IMR-90 (cell line): ENCODE data around the gene GOT2. TPM values are rescaled to one million over a fixed set of nuclear protein-coding genes. Genes with fewer than 3 reads are reported as not detected.

Experiments used
- ATAC-seq: fragments of 200-7000 bp; cut with Tn5 transposase; 2 replicates; pipeline ENCODE4 v1.9.1; 2020; ENCODE audit warnings: low read depth, mild to moderate bottlenecking, moderate library complexity
- BruUV-seq: library from RNA; stranded (reverse); fragments of 400-500 nt; replicated peaks from 2 replicates; lab custom pipeline; 2021; lab: Mats Ljungman, UMichigan
- CTCF ChIA-PET: fragments of 300-600 bp; formaldehyde crosslinking; extraction: SDS; loops from one replicate; lab custom pipeline; 2021; ENCODE audit warnings: antibody characterized with exemption; lab: Yijun Ruan, JAX
- POLR2A ChIA-PET: fragments of 300-600 bp; sonication (Branson Sonifier 250); formaldehyde crosslinking; loops from one replicate; lab custom pipeline; 2022; ENCODE audit warnings: antibody characterized with exemption; ENCODE audit not compliant: unreplicated experiment; lab: Charles Lee
- DNase-seq: peaks from one replicate; pipeline ENCODE4 v3.0.0; 2013
- H2AFZ ChIP-seq: replicated peaks from 2 replicates; pipeline ENCODE3; 2013; ENCODE audit warnings: low read length, mild to moderate bottlenecking; ENCODE audit not compliant: poor library complexity
- H2AK5ac ChIP-seq: 2 replicates; pipeline ENCODE4 v1.6.1; 2013; ENCODE audit warnings: low read depth, low read length, inconsistent platforms
- H2AK9ac ChIP-seq: replicated peaks from 2 replicates; pipeline ENCODE3; 2013; ENCODE audit warnings: mild to moderate bottlenecking, low read depth, low read length, moderate library complexity; ENCODE audit not compliant: poor library complexity
- H2BK120ac ChIP-seq: 2 replicates; pipeline ENCODE4 v1.6.1; 2013; ENCODE audit warnings: low read depth, low read length, inconsistent platforms
- H2BK15ac ChIP-seq: 3 replicates; pipeline ENCODE4 v1.6.1; 2013; ENCODE audit warnings: low read depth, low read length, inconsistent platforms
- H2BK20ac ChIP-seq: 2 replicates; pipeline ENCODE4 v1.6.1; 2013; ENCODE audit warnings: low read depth, mild to moderate bottlenecking, inconsistent platforms, low read length, moderate library complexity
- H2BK5ac ChIP-seq: 2 replicates; pipeline ENCODE4 v1.6.1; 2013; ENCODE audit warnings: mild to moderate bottlenecking, low read depth, low read length, inconsistent platforms; ENCODE audit not compliant: poor library complexity, severe bottlenecking
- H3K14ac ChIP-seq: replicated peaks from 2 replicates; pipeline ENCODE4 v1.6.1; 2013; ENCODE audit warnings: low read depth, low read length, inconsistent platforms
- H3K18ac ChIP-seq: 2 replicates; pipeline ENCODE4 v1.6.1; 2013; ENCODE audit warnings: low read depth, low read length, control low read depth
- H3K23ac ChIP-seq: 2 replicates; pipeline ENCODE4 v1.6.1; 2013; ENCODE audit warnings: low read depth, low read length, inconsistent platforms
- H3K27ac ChIP-seq: 2 replicates; pipeline ENCODE4 v1.5.1; 2013; ENCODE audit warnings: mild to moderate bottlenecking, control low read depth, low read length; ENCODE audit not compliant: insufficient read depth
- H3K27me3 ChIP-seq: 2 replicates; pipeline ENCODE4 v1.6.1; 2013; ENCODE audit warnings: low read length; ENCODE audit not compliant: control insufficient read depth, insufficient read depth
- H3K36me3 ChIP-seq: 2 replicates; pipeline ENCODE4 v1.6.1; 2013; ENCODE audit warnings: low read length, mixed read lengths; ENCODE audit not compliant: control insufficient read depth, insufficient read depth
- H3K4ac ChIP-seq: 2 replicates; pipeline ENCODE4 v1.6.1; 2013; ENCODE audit warnings: low read depth, low read length, inconsistent platforms
- H3K4me1 ChIP-seq: 2 replicates; pipeline ENCODE4 v1.6.1; 2013; ENCODE audit warnings: low read length, mixed read lengths; ENCODE audit not compliant: control insufficient read depth, insufficient read depth
- H3K4me2 ChIP-seq: 2 replicates; pipeline ENCODE4 v1.6.1; 2013; ENCODE audit warnings: low read depth, mild to moderate bottlenecking, control low read depth, low read length, moderate library complexity
- H3K4me3 ChIP-seq: 2 replicates; pipeline ENCODE4 v1.5.1; 2013; ENCODE audit warnings: low read depth, mild to moderate bottlenecking, control low read depth, low read length, moderate library complexity; ENCODE audit not compliant: insufficient read depth
- H3K56ac ChIP-seq: 2 replicates; pipeline ENCODE4 v1.6.1; 2013; ENCODE audit warnings: low read length, inconsistent platforms; ENCODE audit not compliant: insufficient read depth; ENCODE audit errors: extremely low read depth
- H3K79me1 ChIP-seq, 2 experiments: 2 replicates each; pipeline ENCODE4 v1.6.1; 2013; ENCODE audit warnings: low read length in 2 of 2, inconsistent platforms in 1 of 2, low read depth in 1 of 2
- H3K9ac ChIP-seq: 2 replicates; pipeline ENCODE4 v1.6.1; 2013; ENCODE audit warnings: low read depth, low read length, control low read depth
- H3K9me1 ChIP-seq: 2 replicates; pipeline ENCODE4 v1.6.1; 2013; ENCODE audit warnings: low read length, inconsistent platforms; ENCODE audit not compliant: insufficient read depth
- H3K9me3 ChIP-seq: 2 replicates; pipeline ENCODE4 v1.6.1; 2013; ENCODE audit warnings: low read length; ENCODE audit not compliant: control insufficient read depth, insufficient read depth
- H4K20me1 ChIP-seq: 2 replicates; pipeline ENCODE4 v1.6.1; 2013; ENCODE audit warnings: low read length, inconsistent platforms; ENCODE audit not compliant: insufficient read depth
- H4K5ac ChIP-seq: 2 replicates; pipeline ENCODE4 v1.6.1; 2013; ENCODE audit warnings: mild to moderate bottlenecking, low read depth, low read length, control low read depth
- H4K8ac ChIP-seq, 2 experiments: 2 replicates each; pipeline ENCODE4 v1.6.1; 2013; ENCODE audit warnings: low read depth in 2 of 2, low read length in 2 of 2, control low read depth in 1 of 2, inconsistent platforms in 1 of 2
- H4K91ac ChIP-seq: 2 replicates; pipeline ENCODE4 v1.6.1; 2013; ENCODE audit warnings: low read depth, low read length, inconsistent platforms; ENCODE audit not compliant: insufficient read depth
- RFX5 ChIP-seq: IDR thresholded peaks from 2 replicates; pipeline ENCODE4 v1.8.0; 2012; ENCODE audit warnings: low read depth, mild to moderate bottlenecking, low read length, moderate library complexity
- WGBS, 2 experiments: methylation state at CpG; one replicate each; pipeline versions ENCODE4 v1.1.5 to v1.1.7; 2013; ENCODE audit warnings: missing lambda C conversion rate in 2 of 2; ENCODE audit not compliant: insufficient read length in 1 of 2; ENCODE audit errors: extremely low coverage in 2 of 2; 5-methylcytosine and 5-hydroxymethylcytosine counted together
- dilution Hi-C: fragments of 300-500 bp; cut with HindIII; formaldehyde crosslinking; loops from one replicate; pipeline ENCODE4 v1.14.3; 2018; ENCODE audit warnings: low sequenced_read_pairs; ENCODE audit not compliant: unreplicated experiment
- in situ Hi-C: fragments of 300-500 bp; cut with MboI; formaldehyde crosslinking; loops from 3 replicates; pipeline ENCODE4 v1.14.3; 2019; ENCODE audit warnings: low sequenced_read_pairs, inconsistent platforms, mixed read lengths
- intact Hi-C: fragments of 100-400 bp; cut with micrococcal nuclease; formaldehyde crosslinking; loops from 2 replicates; pipeline ENCODE4 v1.10.0; 2022
- polyA plus RNA-seq, 3 experiments: library from polyadenylated mRNA; depleted of rRNA; stranded (reverse); fragments of >200 nt; gene quantifications; 2 replicates each; pipeline ENCODE4 v1.2.3, GENCODE V29; 2012; ENCODE audit warnings: low replicate concordance in 1 of 3
- total RNA-seq: library from RNA; depleted of rRNA; stranded (reverse); fragments of >200 nt; gene quantifications from 2 replicates; pipeline ENCODE4 v1.2.3, GENCODE V29; 2012

Gene GOT2
- total and polyA plus RNA-seq, 2 of the 4 experiments (the other 2 are of a cell fraction): 50.2 to 60.2 TPM

DNA sequence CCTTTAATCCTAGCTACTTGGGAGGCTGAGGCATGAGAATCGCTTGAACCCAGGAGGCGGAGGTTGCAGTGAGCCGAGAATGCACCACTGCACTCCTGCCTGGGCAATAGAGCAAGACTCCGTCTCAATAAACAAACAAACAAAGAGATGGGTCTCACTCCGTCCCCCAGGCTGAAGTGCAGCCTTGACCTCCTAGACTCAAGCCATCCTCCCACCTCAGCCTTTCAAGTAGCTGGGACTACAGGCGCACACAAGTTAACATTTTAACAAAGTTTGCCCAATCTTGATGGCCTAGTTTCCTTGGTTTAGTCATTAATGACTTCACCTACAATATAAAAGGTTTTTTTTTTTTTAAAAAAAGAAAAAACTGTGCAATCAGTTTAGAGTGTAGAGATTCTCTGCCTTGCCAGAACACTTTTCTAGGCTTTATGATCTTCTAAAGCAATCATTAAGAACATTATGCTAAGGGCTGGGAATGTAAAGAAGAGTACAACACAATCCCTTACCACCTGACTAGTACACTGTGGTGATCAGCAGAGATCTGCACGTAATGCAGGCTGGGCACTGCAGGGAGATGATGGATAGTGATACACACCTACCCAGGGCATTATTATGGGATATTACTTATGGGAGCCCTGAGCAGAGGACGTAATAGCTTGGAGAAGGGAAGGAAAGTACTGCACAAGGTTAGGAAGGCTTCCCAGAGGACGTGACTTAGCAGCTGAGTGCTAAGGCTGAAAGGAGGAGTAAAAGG lies 6.9 kb downstream of the GOT2 start:
- Histone ChIP-seq H4K20me1 (peaks cover 18% of the 10 kb centered on the region; the same call in 1 of the 2 replicates), H3K14ac (no peak overlapping the region), H2AFZ (no peak overlapping the region), H3K23ac (no peak overlapping the region), H2BK15ac (no peak overlapping the region), H3K4me3 (no peak overlapping the region), H3K4ac (no peak overlapping the region), H3K27ac (no peak overlapping the region), H3K27me3 (no peaks in the 10 kb centered on the region), H2BK5ac (no peak overlapping the region), H2BK120ac (no peak overlapping the region), H2AK5ac (no peak overlapping the region), H3K4me1 (no peaks in the 10 kb centered on the region), H3K79me1 (peaks cover 20 to 42% of the 10 kb centered on the region in 2 experiments; a peak in 3 of 4 replicates), H3K36me3 (peaks cover 5% of the 10 kb centered on the region), H3K18ac (no peak overlapping the region), H3K9ac (no peak overlapping the region), H2AK9ac (no peak overlapping the region), H4K8ac (no peak overlapping the region), H4K91ac (no peak overlapping the region), H3K9me3 (no peaks in the 10 kb centered on the region), H3K9me1 (0 out of 2 replicates have a peak, but pooled peaks cover 3% of the 10 kb centered on the region), H3K56ac (no peak overlapping the region), H4K5ac (no peak overlapping the region), H2BK20ac (no peak overlapping the region), H3K4me2 (no peak overlapping the region)
- ATAC-seq (no peak), DNase-seq (no peak)
- no TSS peak for BruUV-seq
- in situ Hi-C loops (no loop called here), intact Hi-C loops (no loop called here), dilution Hi-C loops (no loop called here)
- ChIA-PET POLR2A (no interaction called here), CTCF (no interaction called here)
- no peak for TF ChIP-seq RFX5
- WGBS, 2 experiments: 0% methylated on average over 1 of the region's 9 CpGs; no CpG with 5 or more reads in 1 of the 2 experiments
